GM08714 (cell line): ENCODE data around the gene OLIG2.

Experiments
- H3K4me3 ChIP-seq: fragments of 200-500 bp; sonication (Bioruptor generic); 2 replicates; pipeline ENCODE4 v1.5.1; 2014; ENCODE audit warnings: mild to moderate bottlenecking, low read length, inconsistent platforms
- ZNF274 ChIP-seq: IDR thresholded peaks from 2 replicates; pipeline ENCODE4 v1.6.1; 2012; ENCODE audit warnings: mild to moderate bottlenecking, low read depth, low read length

The OLIG2 gene

GRCh38 chr21:33011462-33011861 lies 14.3 kb upstream of the OLIG2 start:
- TF ChIP-seq ZNF274: no peak
- no peak overlapping the region for H3K4me3 ChIP-seq

DNA sequence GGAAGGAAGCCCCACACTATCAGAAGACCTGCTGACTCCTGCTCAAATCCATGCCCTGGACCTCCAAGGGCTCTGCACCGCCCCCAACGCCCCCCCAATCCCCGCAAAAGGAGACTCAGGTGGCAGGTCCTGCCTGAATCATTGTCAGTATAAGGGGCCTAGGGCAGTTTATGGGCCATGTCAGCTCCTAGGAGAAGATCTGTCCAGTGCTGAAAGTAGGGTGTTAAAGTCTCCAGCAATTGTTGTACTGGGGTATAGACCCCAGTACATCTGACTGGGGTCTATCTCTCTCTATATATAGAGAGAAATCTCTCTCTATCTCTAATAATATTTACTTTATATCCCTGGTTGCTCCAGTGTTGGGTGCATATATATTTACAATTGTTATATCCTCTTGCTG lies 12.1 kb upstream of the OLIG2 start:
- no peak for TF ChIP-seq ZNF274
- H3K4me3 ChIP-seq: no peak overlapping the region

GRCh38 chr21:33014331-33014730 lies 11.4 kb upstream of the OLIG2 start:
- TF ChIP-seq ZNF274: no peak
- H3K4me3 ChIP-seq: no peak overlapping the region

- H3K4me3 ChIP-seq: no peak overlapping the region
Measured at GRCh38 chr21:33015096-33015495, 10.6 kb upstream of the OLIG2 start.

DNA sequence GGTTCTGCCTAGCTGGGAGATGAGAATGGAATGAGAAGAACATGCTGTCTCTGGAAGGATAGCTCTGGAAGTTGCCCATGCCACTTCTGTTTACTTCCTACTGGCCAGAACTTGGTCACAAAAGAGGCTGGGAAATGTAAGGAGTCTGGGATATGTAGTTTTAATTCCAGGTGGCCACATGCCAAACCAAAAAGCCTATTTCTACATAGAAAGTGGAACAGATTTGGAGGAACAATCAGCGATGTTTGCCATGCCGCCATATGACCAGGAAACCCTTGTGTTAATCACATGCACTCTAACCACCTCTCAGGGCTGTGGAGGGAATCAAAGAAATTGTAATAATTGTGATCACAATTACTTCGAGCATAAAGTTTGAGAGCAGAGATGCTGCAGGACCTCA lies 10.0 kb upstream of the OLIG2 start:
- no peak overlapping the region for H3K4me3 ChIP-seq
- no peak for TF ChIP-seq ZNF274

More at GRCh38 chr21:33015096-33015495, 10.6 kb upstream of the OLIG2 start:
- no peak for TF ChIP-seq ZNF274

GRCh38 chr21:33018707-33019465 lies 6.8 kb upstream of the OLIG2 start:
- TF ChIP-seq ZNF274: no peak
- no peak overlapping the region for H3K4me3 ChIP-seq

GRCh38 chr21:33019516-33019884 lies 6.2 kb upstream of the OLIG2 start:
- no peak overlapping the region for H3K4me3 ChIP-seq
- TF ChIP-seq ZNF274: no peak

- TF ChIP-seq ZNF274: no peak
- H3K4me3 ChIP-seq: no peak overlapping the region
Measured at GRCh38 chr21:33019885-33020557, 5.7 kb upstream of the OLIG2 start.

GRCh38 chr21:33020558-33021100 lies 5.1 kb upstream of the OLIG2 start:
- H3K4me3 ChIP-seq: no peak overlapping the region
- no peak for TF ChIP-seq ZNF274

DNA sequence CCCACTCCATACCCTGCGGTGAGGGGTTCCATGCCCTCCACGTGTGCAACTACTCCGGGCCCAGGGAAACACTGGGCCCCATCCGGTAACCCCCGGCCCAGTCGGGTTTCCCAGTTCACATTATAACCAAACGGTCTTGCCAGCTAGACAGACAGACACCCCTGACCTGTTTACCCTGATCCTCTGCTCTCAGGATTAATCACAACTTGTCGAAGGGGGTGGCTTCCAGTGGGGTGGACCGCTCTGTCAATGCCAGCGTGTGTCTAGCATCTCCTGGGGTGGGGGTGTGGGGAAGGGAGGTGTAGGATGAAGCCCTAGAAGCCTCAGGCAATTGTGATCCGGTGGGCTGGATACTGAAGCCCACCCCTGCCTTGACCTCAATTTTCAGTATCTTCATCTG lies 4.6 kb upstream of the OLIG2 start:
- no peak overlapping the region for H3K4me3 ChIP-seq
- no peak for TF ChIP-seq ZNF274

DNA sequence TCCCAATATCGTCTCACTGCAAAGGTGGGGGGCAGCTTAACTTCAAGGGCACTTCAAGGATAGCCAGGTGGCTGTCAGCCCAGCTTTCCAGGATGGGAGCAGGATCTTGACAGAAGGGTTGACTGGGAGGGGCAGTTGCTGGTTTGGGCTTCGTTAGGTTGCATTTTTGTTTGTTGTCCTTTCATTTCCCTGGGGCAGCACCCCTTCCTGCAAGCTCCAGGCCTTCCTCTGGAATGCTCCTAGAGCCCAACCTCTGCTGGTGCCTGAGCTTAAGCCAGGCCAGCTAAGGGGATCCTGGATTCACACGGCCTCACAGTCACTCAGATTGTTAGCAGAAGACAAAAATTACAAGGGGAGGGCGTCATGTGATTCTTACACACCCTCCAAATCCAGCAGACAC lies 4.1 kb upstream of the OLIG2 start:
- H3K4me3 ChIP-seq: no peak overlapping the region
- no peak for TF ChIP-seq ZNF274

GRCh38 chr21:33022489-33022827 lies 3.3 kb upstream of the OLIG2 start:
- H3K4me3 ChIP-seq: no peak overlapping the region
- no peak for TF ChIP-seq ZNF274

DNA sequence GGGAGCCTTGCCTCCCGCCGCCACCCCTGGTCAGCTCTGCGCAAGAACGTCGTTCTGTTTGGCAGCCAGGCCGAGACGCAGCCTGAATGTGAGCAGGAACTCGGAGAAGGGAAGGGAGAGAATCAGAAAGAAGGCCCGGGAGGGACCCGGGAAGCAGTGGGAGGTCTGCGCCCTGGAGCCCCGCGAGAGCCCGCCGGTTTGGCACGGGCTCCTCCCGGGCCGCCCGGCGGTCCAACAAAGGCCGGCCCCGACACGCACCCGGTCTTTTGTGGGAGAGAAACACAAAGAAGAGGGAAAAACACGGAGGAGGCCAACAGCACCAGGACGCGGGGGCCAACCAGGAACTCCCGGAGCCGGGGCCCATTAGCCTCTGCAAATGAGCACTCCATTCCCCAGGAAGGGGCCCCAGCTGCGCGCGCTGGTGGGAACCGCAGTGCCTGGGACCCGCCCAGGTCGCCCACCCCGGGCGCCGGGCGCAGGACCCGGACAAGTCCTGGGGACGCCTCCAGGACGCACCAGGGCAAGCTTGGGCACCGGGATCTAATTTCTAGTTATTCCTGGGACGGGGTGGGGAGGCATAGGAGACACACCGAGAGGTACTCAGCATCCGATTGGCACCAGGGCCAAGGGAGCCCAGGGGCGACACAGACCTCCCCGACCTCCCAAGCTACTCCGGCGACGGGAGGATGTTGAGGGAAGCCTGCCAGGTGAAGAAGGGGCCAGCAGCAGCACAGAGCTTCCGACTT lies 2.7 kb upstream of the OLIG2 start:
- H3K4me3 ChIP-seq: no peak overlapping the region

GRCh38 chr21:33023574-33024200 lies 2.0 kb upstream of the OLIG2 start:
- TF ChIP-seq ZNF274: no peak
- no peak overlapping the region for H3K4me3 ChIP-seq

More for the DNA sequence above, 2.7 kb upstream of the OLIG2 start:
- no peak for TF ChIP-seq ZNF274
